Measurements from ENCODE around the gene TPBGL. TPM values are rescaled to one million over a fixed set of nuclear protein-coding genes. Genes with fewer than 3 reads are reported as not detected.

TPBGL gene
- total and polyA plus RNA-seq, 2 of the 4 experiments (the other 2 are of a cell fraction): not detected

- no peak overlapping the region for H3K27ac ChIP-seq (ENCODE audit: insufficient read depth, low read length)
- H2BK5ac ChIP-seq (ENCODE audit: low read depth, low read length, poor library complexity, severe bottlenecking): no peak overlapping the region
- H2AK5ac ChIP-seq (ENCODE audit: low read depth, low read length): no peak overlapping the region
- H4K91ac ChIP-seq (ENCODE audit: insufficient read depth, low read depth, low read length): no peak overlapping the region
- no peak overlapping the region for H2AK9ac ChIP-seq (replicated peaks; ENCODE audit: low read depth, low read length, poor library complexity)
- TF ChIP-seq MAZ (IDR thresholded peaks at IDR 0.05; ENCODE audit: borderline replicate concordance, low read depth, low read length) (no peak), RFX5 (IDR thresholded peaks at IDR 0.05; ENCODE audit: low read depth, low read length) (no peak), RCOR1 (IDR thresholded peaks at IDR 0.05; ENCODE audit: insufficient replicate concordance, low read length) (no peak), MAFK (IDR thresholded peaks at IDR 0.05; ENCODE audit: low read depth, low read length) (no peak), RAD21 (IDR thresholded peaks at IDR 0.05; ENCODE audit: low read length) (no peak)
- no peak overlapping the region for H3K56ac ChIP-seq (ENCODE audit: extremely low read depth, insufficient read depth, low read length)
- H3K4me2 ChIP-seq (ENCODE audit: low read depth, low read length): no peak overlapping the region
- H2AFZ ChIP-seq (replicated peaks; ENCODE audit: low read length, poor library complexity): no peak overlapping the region
- H4K8ac ChIP-seq (ENCODE audit: low read depth in 2 of 2, low read length in 2 of 2): no peak overlapping the region
- no peak overlapping the region for H3K9ac ChIP-seq (ENCODE audit: low read depth, low read length)
- peaks cover 2% of the 10 kb centered on the region for H3K4me1 ChIP-seq (ENCODE audit: control insufficient read depth, insufficient read depth, low read length)
- dilution Hi-C loops (cut with HindIII; ENCODE audit: low sequenced_read_pairs, unreplicated experiment): no loop called here
- H3K23ac ChIP-seq (ENCODE audit: low read depth, low read length): no peak overlapping the region
- no peak overlapping the region for H2BK15ac ChIP-seq (ENCODE audit: low read depth, low read length)
- DNase-seq (no peak), ATAC-seq (ENCODE audit: low read depth) (no peak)
- BruUV-seq (replicated peaks): no TSS peak
- in situ Hi-C loops (cut with MboI; ENCODE audit: low sequenced_read_pairs): loop anchor here (25.0 kb wide), 1 partner anchor 256 kb away; the partner anchor contains the start of gene GDPD5
- peaks cover 28% of the 10 kb centered on the region; the same call in 1 of the 2 replicates for H3K36me3 ChIP-seq (ENCODE audit: control insufficient read depth, insufficient read depth, low read length)
- intact Hi-C loops (cut with micrococcal nuclease): loop anchor here (5.0 kb wide), 1 partner anchor 251 kb away; no protein-coding TSS in a partner anchor
- POLR2A ChIA-PET (ENCODE audit: unreplicated experiment): no interaction called here
- H3K14ac ChIP-seq (replicated peaks; ENCODE audit: low read depth, low read length): no peak overlapping the region
- no peak overlapping the region for H2BK20ac ChIP-seq (ENCODE audit: low read depth, low read length)
- H3K27me3 ChIP-seq (ENCODE audit: control insufficient read depth, insufficient read depth, low read length): no peaks in the 10 kb centered on the region
- WGBS, 2 experiments (ENCODE audit: extremely low coverage in 2 of 2, insufficient read length in 1 of 2): 80% methylated on average over 1 of the region's 10 CpGs; no CpG with 5 or more reads in 1 of the 2 experiments
- H3K9me3 ChIP-seq (ENCODE audit: control insufficient read depth, insufficient read depth, low read length): no peaks in the 10 kb centered on the region
- no peaks in the 10 kb centered on the region for H3K79me1 ChIP-seq (ENCODE audit: low read depth in 1 of 2, low read length in 2 of 2)
- no peak overlapping the region for H3K4ac ChIP-seq (ENCODE audit: low read depth, low read length)
- H3K4me3 ChIP-seq (ENCODE audit: insufficient read depth, low read depth, low read length): no peak overlapping the region
- no peak overlapping the region for H3K18ac ChIP-seq (ENCODE audit: low read depth, low read length)
- no peak overlapping the region for H2BK120ac ChIP-seq (ENCODE audit: low read depth, low read length)
- CTCF ChIA-PET: no interaction called here
- H4K5ac ChIP-seq (ENCODE audit: low read depth, low read length): no peak overlapping the region
- no peaks in the 10 kb centered on the region for H3K9me1 ChIP-seq (ENCODE audit: insufficient read depth, low read length)
- 0 out of 2 replicates have a peak, but pooled peaks cover 3% of the 10 kb centered on the region for H4K20me1 ChIP-seq (ENCODE audit: insufficient read depth, low read length)
Observed at GRCh38 chr11:75281469-75282095, 41.0 kb downstream of the TPBGL start.

Measured in IMR-90 (cell line).